HL-60 (cell line): ENCODE data around the gene GPBP1.
"Not testable (repeated sequence)": the region's sequence is repeated elsewhere in the genome, so short reads cannot be mapped to it uniquely, and the experiment has no call there.

Experiments
- CTCF ChIP-seq: IDR thresholded peaks from one replicate; pipeline ENCODE4 v1.5.1; 2011; ENCODE audit warnings: low read length, control low read depth, inconsistent platforms; ENCODE audit not compliant: insufficient read depth
- GABPA ChIP-seq: IDR thresholded peaks from 2 replicates; pipeline ENCODE4 v1.6.1; 2012; ENCODE audit warnings: low read depth
- POLR2AphosphoS5 ChIP-seq: IDR thresholded peaks from 2 replicates; pipeline ENCODE4 v1.6.1; 2012; ENCODE audit warnings: low read depth
- TF ChIP-seq, protein P1 (sequence below): IDR thresholded peaks from 2 replicates; pipeline ENCODE4 v1.6.1; 2012; ENCODE audit warnings: low read depth; ENCODE audit not compliant: insufficient replicate concordance

- not testable (repeated sequence) for TF ChIP-seq CTCF, POLR2AphosphoS5, GABPA
- TF ChIP-seq, protein P1, sequence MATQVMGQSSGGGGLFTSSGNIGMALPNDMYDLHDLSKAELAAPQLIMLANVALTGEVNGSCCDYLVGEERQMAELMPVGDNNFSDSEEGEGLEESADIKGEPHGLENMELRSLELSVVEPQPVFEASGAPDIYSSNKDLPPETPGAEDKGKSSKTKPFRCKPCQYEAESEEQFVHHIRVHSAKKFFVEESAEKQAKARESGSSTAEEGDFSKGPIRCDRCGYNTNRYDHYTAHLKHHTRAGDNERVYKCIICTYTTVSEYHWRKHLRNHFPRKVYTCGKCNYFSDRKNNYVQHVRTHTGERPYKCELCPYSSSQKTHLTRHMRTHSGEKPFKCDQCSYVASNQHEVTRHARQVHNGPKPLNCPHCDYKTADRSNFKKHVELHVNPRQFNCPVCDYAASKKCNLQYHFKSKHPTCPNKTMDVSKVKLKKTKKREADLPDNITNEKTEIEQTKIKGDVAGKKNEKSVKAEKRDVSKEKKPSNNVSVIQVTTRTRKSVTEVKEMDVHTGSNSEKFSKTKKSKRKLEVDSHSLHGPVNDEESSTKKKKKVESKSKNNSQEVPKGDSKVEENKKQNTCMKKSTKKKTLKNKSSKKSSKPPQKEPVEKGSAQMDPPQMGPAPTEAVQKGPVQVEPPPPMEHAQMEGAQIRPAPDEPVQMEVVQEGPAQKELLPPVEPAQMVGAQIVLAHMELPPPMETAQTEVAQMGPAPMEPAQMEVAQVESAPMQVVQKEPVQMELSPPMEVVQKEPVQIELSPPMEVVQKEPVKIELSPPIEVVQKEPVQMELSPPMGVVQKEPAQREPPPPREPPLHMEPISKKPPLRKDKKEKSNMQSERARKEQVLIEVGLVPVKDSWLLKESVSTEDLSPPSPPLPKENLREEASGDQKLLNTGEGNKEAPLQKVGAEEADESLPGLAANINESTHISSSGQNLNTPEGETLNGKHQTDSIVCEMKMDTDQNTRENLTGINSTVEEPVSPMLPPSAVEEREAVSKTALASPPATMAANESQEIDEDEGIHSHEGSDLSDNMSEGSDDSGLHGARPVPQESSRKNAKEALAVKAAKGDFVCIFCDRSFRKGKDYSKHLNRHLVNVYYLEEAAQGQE = not testable (repeated sequence)
These were observed 19.0 kb downstream of the GPBP1 start for GRCh38 chr5:57192832-57193231.
